Measurements from ENCODE around the gene SLC66A2. TPM values are rescaled to one million over a fixed set of nuclear protein-coding genes. Genes with fewer than 3 reads are reported as not detected.

The SLC66A2 gene
- total RNA-seq, 6 experiments from 2014 or later: 61.6 to 140 (median 95.8) TPM

DNA sequence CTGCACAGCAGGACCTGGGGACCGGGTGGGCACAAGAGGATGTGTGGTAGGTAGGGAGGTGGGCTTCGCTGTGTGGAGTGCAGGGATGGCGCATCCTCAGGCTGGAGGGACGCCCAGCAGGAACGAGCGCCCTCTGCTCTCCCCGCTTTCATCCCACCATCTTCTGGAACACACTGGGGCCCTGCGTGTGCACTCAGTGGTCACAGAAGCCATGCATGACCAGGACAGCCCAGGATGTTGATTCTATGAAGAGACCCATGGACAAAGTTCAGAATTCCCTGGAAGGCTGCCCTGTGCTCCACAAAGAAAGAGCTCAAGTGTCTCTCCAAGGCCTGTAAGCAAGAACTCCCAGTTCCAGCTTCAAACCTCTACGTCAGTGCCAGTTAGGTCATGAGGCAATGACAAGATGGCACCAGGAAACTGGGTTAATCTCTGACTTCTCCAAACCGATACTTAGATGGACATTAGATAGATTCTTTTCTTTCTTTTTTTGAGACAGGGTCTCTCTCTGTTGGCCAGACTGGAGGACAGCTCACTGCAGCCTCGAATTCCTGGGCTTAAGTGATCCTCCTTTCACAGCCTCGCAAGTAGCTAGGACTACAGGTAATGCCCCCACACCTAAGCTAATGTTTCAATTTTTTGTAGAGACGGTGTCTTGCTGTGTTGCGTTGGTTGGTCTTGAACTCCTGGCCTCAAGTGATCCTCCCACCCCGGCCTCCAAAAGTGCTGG, 3.4 kb downstream of the SLC66A2 start:
- no peaks in the 10 kb centered on the region for H3K9me3 ChIP-seq
- ATAC-seq: peak; percentile 35 to 64 (median 45)
- H3K4me3 ChIP-seq: peak overlapping the region in 2 of 3 donors; percentile 89 to 91
- no peak for TF ChIP-seq POLR2A (IDR thresholded peaks at IDR 0.05)
- TF ChIP-seq, protein P1, sequence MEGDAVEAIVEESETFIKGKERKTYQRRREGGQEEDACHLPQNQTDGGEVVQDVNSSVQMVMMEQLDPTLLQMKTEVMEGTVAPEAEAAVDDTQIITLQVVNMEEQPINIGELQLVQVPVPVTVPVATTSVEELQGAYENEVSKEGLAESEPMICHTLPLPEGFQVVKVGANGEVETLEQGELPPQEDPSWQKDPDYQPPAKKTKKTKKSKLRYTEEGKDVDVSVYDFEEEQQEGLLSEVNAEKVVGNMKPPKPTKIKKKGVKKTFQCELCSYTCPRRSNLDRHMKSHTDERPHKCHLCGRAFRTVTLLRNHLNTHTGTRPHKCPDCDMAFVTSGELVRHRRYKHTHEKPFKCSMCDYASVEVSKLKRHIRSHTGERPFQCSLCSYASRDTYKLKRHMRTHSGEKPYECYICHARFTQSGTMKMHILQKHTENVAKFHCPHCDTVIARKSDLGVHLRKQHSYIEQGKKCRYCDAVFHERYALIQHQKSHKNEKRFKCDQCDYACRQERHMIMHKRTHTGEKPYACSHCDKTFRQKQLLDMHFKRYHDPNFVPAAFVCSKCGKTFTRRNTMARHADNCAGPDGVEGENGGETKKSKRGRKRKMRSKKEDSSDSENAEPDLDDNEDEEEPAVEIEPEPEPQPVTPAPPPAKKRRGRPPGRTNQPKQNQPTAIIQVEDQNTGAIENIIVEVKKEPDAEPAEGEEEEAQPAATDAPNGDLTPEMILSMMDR (IDR thresholded peaks at IDR 0.05): no peak
- intact Hi-C loops (cut with DNase I): no loop called here
- H3K4me1 ChIP-seq: peaks cover 0 to 56% (median 20%) of the 10 kb centered on the region in 4 donors
- DNase-seq: peak; percentile 59 to 90 (median 72)
- peak overlapping the region; percentile 91 to 95 (median 93) for H3K27ac ChIP-seq
- WGBS (ENCODE audit: insufficient coverage, low coverage, low lambda C conversion rate, missing lambda C conversion rate): 42% methylated on average over 14 of the region's 15 CpGs
- no peaks in the 10 kb centered on the region for H3K27me3 ChIP-seq
- peaks cover 0 to 5% (median 0%) of the 10 kb centered on the region in 4 donors for H3K36me3 ChIP-seq

DNA sequence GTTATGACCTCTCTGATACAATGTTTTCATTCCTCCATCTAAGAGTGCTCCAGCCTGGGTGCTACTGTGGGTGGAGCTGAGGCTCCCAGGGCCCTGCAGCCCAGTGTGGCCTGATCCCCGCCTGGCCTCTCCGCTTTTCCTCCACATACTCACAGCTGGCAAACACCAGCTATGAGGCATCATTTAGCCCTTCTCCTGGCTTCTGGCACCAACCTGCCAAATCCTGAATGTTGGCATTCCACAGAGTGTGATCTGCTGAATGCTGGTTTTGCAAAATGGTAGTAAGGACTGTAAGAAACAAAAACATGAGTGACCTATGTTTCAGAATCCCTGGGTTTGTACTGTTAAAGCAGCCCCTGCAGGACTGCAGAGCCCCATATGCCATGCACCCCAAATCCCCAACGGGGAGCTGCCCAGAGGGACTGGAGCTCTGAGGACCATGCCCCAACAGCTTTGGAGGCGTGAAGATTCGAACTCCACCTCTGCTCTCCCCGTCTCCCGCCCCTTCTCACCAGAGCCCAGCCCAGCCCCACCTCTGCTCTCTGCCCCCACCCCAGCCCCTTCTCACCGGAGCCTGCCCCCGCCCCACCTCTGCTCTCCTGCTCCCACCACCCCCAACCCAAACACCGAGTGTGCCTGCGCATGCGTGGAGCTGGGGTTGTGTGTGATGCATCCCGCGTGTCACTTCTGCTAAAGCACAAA, 4.2 kb downstream of the SLC66A2 start:
- Histone ChIP-seq H3K36me3 (peaks cover 0 to 13% (median 4%) of the 10 kb centered on the region in 4 donors), H3K4me1 (peaks cover 0 to 65% (median 23%) of the 10 kb centered on the region in 4 donors), H3K4me3 (peak overlapping the region in 2 of 3 donors; percentile 89 to 91), H3K27ac (peak overlapping the region in 2 of 3 donors; percentile 93 to 95), H3K27me3 (no peaks in the 10 kb centered on the region), H3K9me3 (no peaks in the 10 kb centered on the region)
- TF ChIP-seq, protein P1 (IDR thresholded peaks at IDR 0.05): no peak
- no peak for TF ChIP-seq POLR2A (IDR thresholded peaks at IDR 0.05)
- intact Hi-C loops (cut with DNase I): no loop called here
- peak in 2 of 4 donors; percentile 9 to 19 for ATAC-seq
- peak in 2 of 3 donors; percentile 48 to 52 for DNase-seq
- 45% methylated on average over 11 of the region's 14 CpGs for WGBS (ENCODE audit: insufficient coverage, low coverage, low lambda C conversion rate, missing lambda C conversion rate)

DNA sequence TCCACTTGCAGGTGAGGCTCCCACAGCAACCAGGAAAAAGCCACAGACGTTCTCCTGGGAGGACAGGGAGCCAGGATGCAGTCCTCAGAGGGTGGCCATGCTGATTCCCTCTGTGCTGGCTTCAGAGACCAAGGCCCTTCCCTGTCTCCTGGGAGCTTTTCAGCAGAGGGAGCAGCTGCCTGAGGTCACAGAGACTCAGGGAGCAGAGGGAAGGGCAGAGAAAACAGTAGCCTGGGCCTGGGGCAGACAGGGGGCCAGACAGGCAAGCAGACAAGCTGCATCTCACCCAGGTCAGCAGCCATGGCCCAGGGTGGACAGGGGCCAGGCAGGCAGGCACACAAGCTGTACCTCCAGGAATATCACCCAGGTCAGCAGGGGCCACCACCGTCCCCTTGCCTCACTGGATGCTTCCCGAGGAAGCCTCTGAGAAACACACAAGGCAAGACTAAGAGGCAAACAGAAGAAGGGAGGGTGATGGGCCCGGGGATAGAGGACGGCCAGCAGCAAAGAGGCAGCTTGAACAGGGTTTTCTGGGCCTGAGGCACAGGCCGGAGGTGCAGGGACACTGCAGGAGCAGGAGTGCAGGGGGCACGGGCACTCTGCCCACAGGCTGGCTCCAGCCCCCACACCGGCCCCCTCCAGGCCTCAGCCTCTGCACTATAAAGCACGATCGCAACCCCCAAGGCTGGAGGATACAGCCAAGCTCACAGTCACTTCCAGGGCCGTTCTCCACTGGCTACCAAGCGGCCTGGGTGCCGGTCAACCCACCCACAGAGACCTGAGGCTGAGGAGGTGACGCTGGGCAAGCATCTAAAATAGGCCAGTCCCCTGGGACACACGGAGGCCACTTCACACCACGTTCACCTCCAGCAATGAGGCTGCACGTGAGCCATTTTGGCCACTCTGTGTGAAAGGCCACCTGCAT, 6.1 kb downstream of the SLC66A2 start:
- 26% methylated on average over 10 of the region's 17 CpGs for WGBS (ENCODE audit: insufficient coverage, low coverage, low lambda C conversion rate, missing lambda C conversion rate)
- Histone ChIP-seq H3K27ac (peak overlapping the region in 2 of 3 donors; percentile 83 to 93), H3K36me3 (peaks cover 0 to 26% (median 4%) of the 10 kb centered on the region in 4 donors), H3K27me3 (no peaks in the 10 kb centered on the region), H3K4me3 (peak overlapping the region in 1 of 3 donors; percentile 2), H3K4me1 (peaks cover 0 to 83% (median 32%) of the 10 kb centered on the region in 4 donors), H3K9me3 (no peaks in the 10 kb centered on the region)
- TF ChIP-seq, protein P1 (IDR thresholded peaks at IDR 0.05): no peak
- TF ChIP-seq POLR2A (IDR thresholded peaks at IDR 0.05): no peak
- intact Hi-C loops (cut with DNase I): no loop called here
- DNase-seq: peak in 2 of 3 donors; percentile 22 to 51
- ATAC-seq: no peak

DNA sequence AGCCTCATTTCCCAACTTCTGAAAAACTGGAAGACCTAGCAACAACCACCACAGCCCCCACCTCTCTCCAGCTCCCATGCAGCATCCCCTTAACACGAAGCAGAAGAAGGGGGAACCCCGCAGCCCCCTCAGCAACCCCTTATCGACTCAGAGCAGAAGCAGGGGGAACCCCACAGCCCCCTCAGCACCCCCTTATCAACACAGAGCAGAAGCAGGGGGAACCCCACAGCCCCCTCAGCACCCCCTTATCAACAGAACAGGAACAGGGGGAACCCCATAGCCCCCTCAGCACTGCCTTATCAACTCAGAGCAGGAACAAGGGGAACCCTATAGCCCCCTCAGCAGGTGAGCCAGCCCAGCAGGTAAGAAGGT, 6.7 kb downstream of the SLC66A2 start:
- Histone ChIP-seq H3K36me3 (peaks cover 0 to 26% (median 5%) of the 10 kb centered on the region in 4 donors), H3K27me3 (no peaks in the 10 kb centered on the region), H3K9me3 (no peaks in the 10 kb centered on the region), H3K4me3 (no peak overlapping the region), H3K4me1 (peaks cover 0 to 89% (median 35%) of the 10 kb centered on the region in 4 donors), H3K27ac (peak overlapping the region in 2 of 3 donors; percentile 83 to 93)
- intact Hi-C loops (cut with DNase I): no loop called here
- ATAC-seq (no peak), DNase-seq (no peak)
- TF ChIP-seq, protein P1 (IDR thresholded peaks at IDR 0.05): no peak
- no peak for TF ChIP-seq POLR2A (IDR thresholded peaks at IDR 0.05)
- no CpG with 5 or more reads among the region's 3 CpGs for WGBS (ENCODE audit: insufficient coverage, low coverage, low lambda C conversion rate, missing lambda C conversion rate)
